IPS-20b (cell line): ENCODE data around the gene PON2.
A peak's percentile ranks its signal among the peaks of the same experiment; 100 is the strongest.

Experiments
- H3K27ac ChIP-seq: one replicate; pipeline ENCODE4 v1.5.1; 2013; ENCODE audit warnings: low read length
- H3K27me3 ChIP-seq: 2 replicates; pipeline ENCODE4 v1.6.1; 2013; ENCODE audit warnings: mild to moderate bottlenecking, low read length, inconsistent platforms; ENCODE audit not compliant: insufficient read depth
- H3K36me3 ChIP-seq: 2 replicates; pipeline ENCODE4 v1.6.1; 2013; ENCODE audit warnings: low read depth, mild to moderate bottlenecking, inconsistent platforms, low read length, moderate library complexity; ENCODE audit not compliant: insufficient read depth
- H3K4me1 ChIP-seq: 2 replicates; pipeline ENCODE4 v1.6.1; 2013; ENCODE audit warnings: mild to moderate bottlenecking, control low read depth, inconsistent platforms, low read length, moderate library complexity; ENCODE audit not compliant: insufficient read depth
- H3K4me3 ChIP-seq: 2 replicates; pipeline ENCODE4 v1.5.1; 2013; ENCODE audit warnings: mild to moderate bottlenecking, low read length, inconsistent platforms
- H3K9ac ChIP-seq: 2 replicates; pipeline ENCODE4 v1.6.1; 2013; ENCODE audit warnings: low read depth, mild to moderate bottlenecking, inconsistent platforms, low read length, moderate library complexity
- H3K9me3 ChIP-seq: 2 replicates; pipeline ENCODE4 v1.6.1; 2013; ENCODE audit warnings: mild to moderate bottlenecking, low read depth, low read length, inconsistent platforms; ENCODE audit not compliant: insufficient read depth

Gene PON2

DNA sequence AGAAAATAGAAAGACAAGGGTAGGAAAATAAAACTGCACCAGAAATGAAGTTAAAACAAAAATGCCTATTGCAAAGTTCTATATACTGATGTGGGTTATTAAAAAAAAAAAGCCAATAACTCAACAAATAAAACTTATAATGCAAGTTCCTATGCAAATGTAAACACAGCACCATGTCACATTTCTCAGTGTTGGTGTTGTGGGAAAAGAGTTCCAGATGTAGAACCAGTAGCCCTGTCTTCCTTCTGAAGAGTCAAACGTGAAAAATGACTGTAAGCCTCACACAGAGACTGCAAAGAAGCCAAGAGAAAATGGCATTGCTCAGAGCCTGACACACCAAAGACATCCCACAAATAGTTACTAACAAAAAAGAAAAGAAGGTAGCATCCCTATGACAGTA, 10.1 kb downstream of the PON2 start:
- Histone ChIP-seq H3K36me3 (peaks cover 7% of the 10 kb centered on the region), H3K4me3 (no peak overlapping the region), H3K9ac (no peak overlapping the region), H3K4me1 (peaks cover 15% of the 10 kb centered on the region; the same call in 1 of the 2 replicates), H3K27me3 (no peaks in the 10 kb centered on the region), H3K27ac (no peak overlapping the region), H3K9me3 (no peaks in the 10 kb centered on the region)

DNA sequence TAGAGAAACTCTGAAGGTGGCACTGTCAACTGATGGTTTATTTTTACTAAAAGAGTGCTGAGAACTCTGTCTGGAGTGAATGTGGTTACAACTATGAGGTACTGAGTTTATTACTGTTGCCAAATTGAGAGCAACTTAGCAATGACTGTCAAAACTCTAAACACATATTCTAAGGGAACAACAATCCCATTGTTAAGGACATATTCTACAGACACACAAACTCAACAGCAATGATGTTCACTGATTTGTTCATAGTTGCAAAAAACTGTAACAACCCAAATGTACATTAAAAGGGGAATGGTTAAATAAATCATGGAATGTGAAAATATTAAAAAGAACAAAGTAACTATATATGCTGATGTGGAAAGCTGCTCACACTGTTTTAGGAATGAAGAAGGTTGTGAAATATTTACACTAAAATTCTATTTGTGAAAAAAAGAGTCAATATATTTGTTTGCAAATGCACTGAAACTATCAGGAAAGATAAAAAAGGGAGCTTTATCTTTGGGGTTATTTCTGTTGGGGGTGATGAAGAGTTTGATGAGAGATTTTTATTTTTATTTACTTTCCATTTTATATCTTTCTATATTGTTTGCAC, 12.9 kb downstream of the PON2 start:
- Histone ChIP-seq H3K27ac (peak overlapping the region; percentile 31), H3K4me1 (peaks cover 2% of the 10 kb centered on the region; the same call in 1 of the 2 replicates), H3K9ac (0 out of 2 replicates have a peak overlapping the region, but pooled peaks have one; percentile 22), H3K36me3 (peaks cover 3% of the 10 kb centered on the region), H3K9me3 (no peaks in the 10 kb centered on the region), H3K27me3 (no peaks in the 10 kb centered on the region), H3K4me3 (no peak overlapping the region)

DNA sequence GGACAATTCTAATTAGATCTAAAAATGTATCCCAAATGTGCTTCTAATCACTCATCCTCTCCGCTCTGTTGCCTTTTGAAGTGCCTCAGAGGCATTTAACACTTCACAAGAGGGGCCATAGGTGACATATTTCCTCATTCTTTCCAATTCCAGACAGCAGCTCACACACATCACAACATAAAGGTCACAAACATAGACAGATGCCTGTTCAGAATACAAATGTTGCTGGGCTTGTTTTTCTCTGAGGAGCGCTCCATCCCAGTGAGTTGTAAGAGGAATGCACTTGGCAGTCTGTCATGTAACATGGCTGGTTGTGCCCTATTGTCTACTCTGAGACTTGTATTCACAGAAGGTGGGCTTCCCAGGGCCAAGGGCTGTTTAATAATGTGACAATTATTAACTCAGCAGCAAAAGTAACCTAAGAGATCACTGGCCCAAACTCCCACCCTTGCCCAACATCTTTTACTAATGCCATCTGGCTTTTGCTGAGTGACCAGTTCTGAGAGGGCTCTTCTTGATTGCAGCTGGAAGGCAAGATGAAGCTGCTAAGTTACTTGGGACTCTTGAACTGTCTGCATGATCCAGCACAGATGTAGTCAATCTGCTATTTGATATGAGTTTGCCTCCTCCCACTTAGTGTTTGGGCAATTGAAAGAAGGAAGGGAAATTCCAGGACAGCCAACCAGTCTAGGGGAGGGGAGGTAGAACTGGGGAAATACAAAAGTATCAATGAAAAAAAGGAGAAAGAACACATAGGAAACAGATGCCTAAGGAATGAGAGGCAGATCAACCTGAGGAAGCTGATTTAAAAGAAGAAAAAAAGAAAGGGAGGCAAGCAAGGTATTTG, 13.6 kb downstream of the PON2 start:
- Histone ChIP-seq H3K9me3 (no peaks in the 10 kb centered on the region), H3K27me3 (no peaks in the 10 kb centered on the region), H3K36me3 (peaks cover 3% of the 10 kb centered on the region), H3K9ac (0 out of 2 replicates have a peak overlapping the region, but pooled peaks have one; percentile 22), H3K4me1 (no peaks in the 10 kb centered on the region), H3K27ac (peak overlapping the region; percentile 31), H3K4me3 (no peak overlapping the region)

GRCh38 chr7:95412075-95412474, 22.8 kb downstream of the PON2 start:
- Histone ChIP-seq H3K27me3 (no peaks in the 10 kb centered on the region), H3K9ac (no peak overlapping the region), H3K27ac (no peak overlapping the region), H3K4me3 (no peak overlapping the region), H3K36me3 (peaks cover 49% of the 10 kb centered on the region), H3K9me3 (no peaks in the 10 kb centered on the region), H3K4me1 (no peaks in the 10 kb centered on the region)

DNA sequence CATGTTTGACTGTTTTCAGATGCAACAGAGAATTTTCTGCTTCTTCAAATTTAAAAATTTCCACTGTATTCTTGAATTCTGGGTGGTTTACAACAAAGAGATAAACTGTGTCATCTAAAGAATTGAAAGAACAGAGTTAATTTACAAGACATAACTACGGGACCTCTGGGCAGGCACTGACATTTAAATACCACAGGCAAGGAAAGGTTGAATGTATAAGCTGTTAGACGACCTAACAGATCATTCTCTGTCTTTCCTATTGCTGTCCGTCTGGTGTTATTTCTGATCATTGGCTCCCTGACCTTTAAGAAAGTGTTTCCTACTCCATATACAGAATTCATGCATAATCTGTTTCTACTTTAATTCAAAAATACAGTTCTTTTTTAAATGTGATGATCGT, 23.2 kb downstream of the PON2 start:
- H3K9ac ChIP-seq: no peak overlapping the region
- H3K4me3 ChIP-seq: no peak overlapping the region
- H3K4me1 ChIP-seq: no peaks in the 10 kb centered on the region
- peaks cover 53% of the 10 kb centered on the region for H3K36me3 ChIP-seq
- H3K9me3 ChIP-seq: no peaks in the 10 kb centered on the region
- no peaks in the 10 kb centered on the region for H3K27me3 ChIP-seq
- H3K27ac ChIP-seq: no peak overlapping the region

GRCh38 chr7:95411036-95411435, 23.8 kb downstream of the PON2 start:
- no peaks in the 10 kb centered on the region for H3K27me3 ChIP-seq
- no peaks in the 10 kb centered on the region for H3K4me1 ChIP-seq
- H3K9me3 ChIP-seq: no peaks in the 10 kb centered on the region
- no peak overlapping the region for H3K9ac ChIP-seq
- H3K36me3 ChIP-seq: peaks cover 59% of the 10 kb centered on the region
- no peak overlapping the region for H3K27ac ChIP-seq
- no peak overlapping the region for H3K4me3 ChIP-seq

DNA sequence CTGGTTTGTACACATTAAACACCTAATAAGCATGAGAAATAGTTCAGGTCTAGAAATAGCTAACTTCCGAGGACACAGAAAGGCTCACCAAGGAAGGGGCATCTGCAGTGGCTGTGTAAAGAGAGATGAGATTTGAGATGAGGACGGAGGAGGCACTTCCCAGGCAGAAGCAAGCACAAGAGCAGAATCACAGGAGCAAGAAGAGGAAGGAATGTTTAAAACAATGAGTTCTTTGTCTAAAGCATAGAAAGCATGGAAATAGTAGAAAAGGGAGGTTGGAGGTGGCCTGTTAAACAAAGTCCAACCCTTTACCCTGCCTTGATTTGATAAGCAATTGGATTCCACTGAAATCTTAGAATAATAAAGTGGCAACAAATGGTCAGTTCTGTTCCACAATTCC, 27.1 kb downstream of the PON2 start:
- no peak overlapping the region for H3K9ac ChIP-seq
- H3K36me3 ChIP-seq: peaks cover 74% of the 10 kb centered on the region
- H3K9me3 ChIP-seq: no peaks in the 10 kb centered on the region
- H3K27ac ChIP-seq: no peak overlapping the region
- H3K4me1 ChIP-seq: no peaks in the 10 kb centered on the region
- no peaks in the 10 kb centered on the region for H3K27me3 ChIP-seq
- no peak overlapping the region for H3K4me3 ChIP-seq

DNA sequence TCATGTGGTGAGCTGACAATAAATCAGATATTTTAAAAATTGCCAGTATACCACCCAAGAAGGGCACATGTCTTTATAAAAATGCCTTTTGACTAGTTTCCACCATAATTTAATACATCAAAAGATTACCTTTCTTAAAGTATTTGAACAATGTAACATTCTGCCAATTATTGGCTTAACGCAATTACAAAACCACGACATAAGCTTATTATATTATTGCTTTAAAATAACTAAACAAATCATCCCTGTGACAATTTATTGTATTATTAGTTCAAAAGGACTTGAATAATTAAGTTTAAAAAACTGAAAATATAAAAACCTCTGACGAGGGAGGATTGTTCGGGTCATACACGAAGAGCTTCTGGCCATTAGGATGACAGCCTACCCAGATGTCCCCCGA, 29.0 kb downstream of the PON2 start:
- H3K27ac ChIP-seq: no peak overlapping the region
- no peak overlapping the region for H3K4me3 ChIP-seq
- no peak overlapping the region for H3K9ac ChIP-seq
- no peaks in the 10 kb centered on the region for H3K27me3 ChIP-seq
- peaks cover 58% of the 10 kb centered on the region for H3K36me3 ChIP-seq
- no peaks in the 10 kb centered on the region for H3K9me3 ChIP-seq
- no peaks in the 10 kb centered on the region for H3K4me1 ChIP-seq

DNA sequence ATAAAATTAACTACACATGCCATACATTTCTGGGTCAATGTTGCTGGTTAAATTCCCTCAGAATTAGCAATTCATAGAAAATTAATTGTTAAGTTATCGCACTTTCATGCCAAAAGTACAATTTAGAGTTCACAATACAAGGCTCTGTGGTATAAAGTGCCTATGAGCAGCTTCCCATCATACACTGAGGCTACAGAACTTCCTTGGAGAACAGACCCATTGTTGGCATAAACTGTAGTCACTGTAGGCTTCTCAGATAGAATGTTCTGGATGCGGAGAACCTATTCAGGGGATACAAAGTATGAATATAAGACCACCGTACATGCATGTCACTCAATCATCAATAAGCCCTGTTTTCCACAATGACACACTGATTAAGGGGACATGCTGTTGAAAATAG, 29.6 kb downstream of the PON2 start:
- Histone ChIP-seq H3K9ac (no peak overlapping the region), H3K9me3 (no peaks in the 10 kb centered on the region), H3K36me3 (peaks cover 52% of the 10 kb centered on the region), H3K27me3 (no peaks in the 10 kb centered on the region), H3K4me1 (no peaks in the 10 kb centered on the region), H3K27ac (no peak overlapping the region), H3K4me3 (no peak overlapping the region)

DNA sequence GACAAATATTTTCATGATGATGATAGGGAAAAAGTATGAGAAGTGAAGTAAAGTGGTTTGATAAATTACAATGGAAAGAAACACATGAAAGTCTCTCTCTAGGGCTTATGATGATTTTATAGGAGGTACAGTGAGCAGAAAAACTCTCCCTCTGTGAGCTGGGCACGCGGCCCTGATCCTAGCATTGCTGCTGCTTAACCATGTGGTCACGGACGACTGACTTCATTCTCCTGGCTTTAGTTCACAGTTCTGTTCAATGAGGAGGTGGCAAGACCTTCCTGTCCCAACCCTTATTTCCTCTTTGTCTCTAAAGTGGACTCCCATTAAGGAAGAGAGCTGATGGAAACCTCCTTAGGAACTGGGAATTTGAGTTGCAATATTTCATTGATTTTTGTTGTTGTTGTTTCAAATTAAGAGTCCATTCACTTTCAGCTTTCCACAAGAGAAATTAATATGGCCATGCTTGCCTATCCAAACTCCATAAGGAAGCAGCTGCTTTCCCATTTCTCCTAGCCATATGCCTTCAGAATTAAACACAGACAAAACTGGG, 30.4 kb downstream of the PON2 start:
- Histone ChIP-seq H3K36me3 (peaks cover 46% of the 10 kb centered on the region; the same call in 1 of the 2 replicates), H3K4me1 (no peaks in the 10 kb centered on the region), H3K27ac (no peak overlapping the region), H3K27me3 (no peaks in the 10 kb centered on the region), H3K9me3 (no peaks in the 10 kb centered on the region), H3K9ac (no peak overlapping the region), H3K4me3 (no peak overlapping the region)

- Histone ChIP-seq H3K4me1 (no peaks in the 10 kb centered on the region), H3K4me3 (no peak overlapping the region), H3K27me3 (peaks cover 12% of the 10 kb centered on the region; the same call in 1 of the 2 replicates), H3K36me3 (no peaks in the 10 kb centered on the region), H3K9ac (no peak overlapping the region), H3K9me3 (no peaks in the 10 kb centered on the region), H3K27ac (no peak overlapping the region)
Observed at GRCh38 chr7:95398155-95398940, 36.5 kb downstream of the PON2 start.
